Inflammatory macrophage treated with lipopolysaccharide for 1 hour (primary cell): ENCODE measurements around the gene CNOT4.

ENCODE experiments used
- DNase-seq, 2 donors: peaks; one replicate each; pipeline ENCODE4 v3.0.0-alpha.2; 2020 to 2022

CNOT4 gene

GRCh38 chr7:135447748-135448147 is 62.2 kb downstream of the CNOT4 start:
- no peak for DNase-seq

- peak in 1 of 2 donors; percentile 20 for DNase-seq
These were observed 64.2 kb downstream of the CNOT4 start for GRCh38 chr7:135445690-135446089.

DNA sequence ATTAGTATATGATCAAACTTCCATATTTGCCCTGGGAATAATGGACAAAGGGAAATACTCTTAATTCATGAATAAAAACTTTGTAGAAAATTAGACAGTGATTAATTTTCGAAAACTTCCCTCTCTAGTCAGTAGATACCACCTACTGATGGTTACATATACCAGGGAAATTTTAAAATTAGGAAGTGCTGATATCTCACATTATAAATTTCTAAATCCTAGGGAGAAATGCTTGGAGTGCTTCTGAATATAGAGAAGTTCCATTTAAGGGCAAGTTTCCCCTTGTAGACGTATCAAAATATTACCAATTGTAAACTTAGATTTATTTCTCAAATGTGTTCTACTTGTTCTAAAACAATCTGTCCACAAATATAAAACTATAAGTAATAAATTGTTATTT is 64.6 kb downstream of the CNOT4 start:
- peak; percentile 58 to 79 for DNase-seq

DNA sequence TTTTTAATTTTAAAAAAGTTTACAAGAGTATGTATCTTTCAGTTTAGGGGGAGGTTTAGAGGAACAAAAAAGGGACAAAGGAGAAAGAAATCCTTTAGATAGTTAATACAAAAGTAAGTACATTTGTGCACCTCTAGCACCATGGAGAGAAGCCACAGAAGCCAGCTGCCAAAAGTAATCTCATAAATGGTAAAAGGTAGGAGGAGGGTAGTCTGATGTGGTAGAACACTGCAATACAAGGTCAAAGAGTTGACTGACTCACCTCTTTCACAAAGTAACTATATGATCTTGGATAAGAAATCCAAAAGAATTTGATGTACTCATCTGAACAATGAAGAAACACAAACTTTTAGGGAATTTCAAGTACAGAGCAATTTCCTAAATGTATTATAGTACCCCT is 68.1 kb downstream of the CNOT4 start:
- DNase-seq, result peak in 1 of 2 donors; percentile 59

DNA sequence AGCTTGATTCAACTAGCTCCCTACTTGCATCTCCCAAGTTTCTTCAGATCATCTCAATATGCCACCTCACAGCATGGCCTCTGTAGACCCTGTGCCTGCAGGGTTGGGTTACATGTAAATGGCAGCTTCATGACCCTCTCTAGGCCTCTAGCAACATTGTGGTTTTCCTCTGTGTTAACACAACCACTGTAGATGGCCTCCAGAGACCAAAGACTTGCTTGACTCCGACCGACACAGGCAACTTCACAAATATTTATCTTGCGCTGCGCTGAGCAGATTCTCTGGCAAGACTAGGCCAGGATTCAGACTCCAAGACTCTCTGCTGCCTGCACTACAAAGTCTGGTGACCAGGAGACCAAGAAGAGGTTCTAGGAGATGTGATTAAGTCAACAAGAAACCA is 75.9 kb downstream of the CNOT4 start:
- no peak for DNase-seq

DNA sequence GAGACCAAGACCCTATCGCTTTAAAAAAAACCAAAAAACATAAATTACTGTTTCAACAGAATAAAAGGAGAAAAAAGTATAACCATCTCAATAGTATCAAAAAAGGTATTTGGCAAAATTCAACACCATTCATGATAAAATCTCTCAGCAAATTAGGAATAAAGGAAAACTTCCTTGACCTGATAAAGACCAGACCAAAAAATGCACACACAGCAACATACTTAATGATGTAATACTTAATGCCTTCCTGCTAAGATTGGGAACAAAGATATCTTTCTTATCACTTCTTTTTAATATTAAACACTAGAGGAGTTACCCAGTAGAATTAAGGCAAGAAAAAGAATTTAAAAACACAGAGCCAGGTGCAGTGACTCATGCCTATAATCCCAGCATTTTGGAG is 79.3 kb downstream of the CNOT4 start:
- DNase-seq, result no peak

DNA sequence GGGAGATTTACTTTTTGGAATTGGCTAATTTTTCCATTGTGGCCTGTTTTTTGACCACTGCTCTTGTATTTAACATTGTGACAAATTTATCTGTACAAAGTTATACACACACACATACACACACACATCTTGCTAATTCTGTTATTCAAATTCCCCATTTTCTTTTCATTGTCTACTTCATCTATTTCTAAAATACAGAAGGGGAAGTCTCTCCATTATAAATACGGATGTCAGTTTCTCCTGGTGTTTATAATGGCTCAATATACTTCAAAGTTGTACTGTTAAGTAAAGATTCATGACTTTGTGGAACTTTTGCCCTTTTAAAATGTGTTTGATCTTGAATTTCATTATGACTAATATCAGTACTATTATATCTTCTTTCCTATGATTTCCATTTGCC is 81.0 kb downstream of the CNOT4 start:
- DNase-seq, result peak; percentile 21 to 40

GRCh38 chr7:135428011-135428410 is 81.9 kb downstream of the CNOT4 start:
- DNase-seq, result no peak

- DNase-seq, result no peak
These were observed 82.7 kb downstream of the CNOT4 start for GRCh38 chr7:135427166-135427565.

DNA sequence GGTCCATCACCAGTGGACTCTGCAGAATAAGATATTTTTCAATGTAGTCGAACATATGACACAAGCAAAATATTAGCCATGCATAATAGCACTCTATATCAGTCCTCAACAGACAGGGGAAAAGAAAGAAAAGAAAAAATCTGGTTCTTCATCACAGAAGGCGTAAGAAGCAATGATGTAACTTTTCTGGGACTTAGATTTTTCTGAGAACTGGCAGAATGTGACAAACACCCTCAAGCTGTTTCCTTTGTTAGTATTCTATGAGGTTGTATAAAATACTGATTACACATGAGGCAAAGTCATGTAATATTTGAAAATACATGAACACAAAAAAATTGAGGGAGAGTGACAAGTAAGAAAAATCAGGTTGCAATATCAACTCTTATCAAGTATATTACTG is 84.9 kb downstream of the CNOT4 start:
- DNase-seq, result no peak

- DNase-seq, result no peak
These were observed 89.1 kb downstream of the CNOT4 start for GRCh38 chr7:135420786-135421185.

DNA sequence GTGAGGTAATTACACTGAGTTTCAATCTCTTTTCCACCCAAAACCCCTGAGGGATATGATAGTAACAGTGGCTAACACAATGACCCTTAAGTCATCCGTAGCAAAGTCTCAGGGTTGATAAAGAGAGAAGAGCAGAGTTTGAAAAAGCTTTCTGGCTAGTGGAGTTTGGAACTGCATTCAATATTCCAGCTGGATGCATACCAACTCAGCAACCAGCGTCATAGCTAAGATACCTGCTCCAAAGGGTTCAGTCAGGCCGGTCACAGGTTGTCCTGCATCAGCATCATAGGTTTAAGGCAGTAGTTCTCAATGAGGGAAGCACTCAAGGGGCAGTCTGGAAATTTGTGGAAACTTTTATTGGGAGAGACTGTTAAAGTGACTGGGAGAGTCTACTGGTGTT is 93.5 kb downstream of the CNOT4 start:
- DNase-seq, result no peak

DNA sequence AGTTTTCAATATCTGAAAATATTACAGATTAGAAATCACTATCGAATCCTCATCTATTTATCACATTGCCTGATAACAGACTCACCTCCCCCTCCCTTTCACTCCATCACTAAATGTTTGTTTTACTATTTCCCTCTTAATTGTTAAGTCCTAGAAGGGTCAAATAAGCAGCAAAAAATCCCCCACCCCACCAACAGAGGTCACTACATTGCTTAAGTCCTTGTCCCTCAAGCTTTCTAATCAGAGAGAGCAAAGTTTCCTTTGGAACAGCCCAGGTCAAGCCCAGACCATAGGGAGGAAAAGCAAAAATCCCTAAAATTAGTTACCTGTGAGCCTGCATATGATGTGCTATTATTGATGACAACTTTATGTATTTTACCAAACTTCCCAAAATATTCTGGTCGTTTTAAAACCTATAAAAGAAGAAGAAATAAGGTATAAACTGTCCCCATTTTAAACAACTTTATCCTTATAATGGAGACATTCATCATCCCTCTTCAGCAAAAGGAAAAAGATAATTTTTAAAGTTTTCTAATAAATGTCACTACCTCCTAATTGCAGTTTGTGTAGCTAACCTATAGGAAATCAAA is 95.0 kb downstream of the CNOT4 start:
- DNase-seq, result peak; percentile 47 to 69

DNA sequence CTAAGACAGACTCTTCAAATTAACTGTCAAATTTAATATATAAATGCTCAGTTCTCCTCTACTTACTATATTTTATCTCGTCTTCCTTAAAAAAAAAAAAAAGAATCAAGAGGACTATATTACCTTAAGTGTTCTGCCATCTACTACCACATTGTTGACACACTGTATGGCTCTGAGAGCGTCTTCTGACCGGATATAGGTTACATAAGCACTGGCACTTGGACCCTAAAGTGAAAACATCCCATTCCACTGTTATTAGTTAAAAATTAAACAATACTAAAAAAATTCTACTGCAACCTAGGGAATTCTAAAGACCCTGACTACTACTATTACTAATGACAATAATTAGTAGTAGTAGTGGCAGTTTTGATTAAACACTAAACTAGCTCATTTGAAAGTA is 95.7 kb downstream of the CNOT4 start:
- DNase-seq, result no peak

- no peak for DNase-seq
These were observed 98.8 kb downstream of the CNOT4 start for GRCh38 chr7:135411098-135411497.

GRCh38 chr7:135410543-135410942 is 99.4 kb downstream of the CNOT4 start:
- DNase-seq, result no peak

- DNase-seq, result no peak
These were observed 99.9 kb downstream of the CNOT4 start for GRCh38 chr7:135409845-135410542.

DNA sequence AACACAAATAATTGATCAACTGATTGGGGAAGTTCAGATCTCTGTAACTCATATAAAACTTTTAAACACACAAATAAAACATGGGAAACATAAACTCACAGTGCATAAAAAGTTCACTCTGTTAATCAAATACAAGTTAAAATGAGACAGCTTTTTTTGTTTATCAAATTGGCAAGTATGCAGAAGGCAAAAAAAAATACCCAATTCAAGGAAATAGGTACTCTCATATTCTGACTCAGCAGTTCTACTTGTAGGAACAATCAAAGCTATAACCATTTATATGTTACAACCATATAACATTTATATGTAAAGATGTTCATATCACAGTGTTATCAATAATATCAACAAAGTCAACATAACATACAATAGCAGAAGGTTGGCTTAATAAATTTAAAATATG is 102.0 kb downstream of the CNOT4 start:
- no peak for DNase-seq

DNA sequence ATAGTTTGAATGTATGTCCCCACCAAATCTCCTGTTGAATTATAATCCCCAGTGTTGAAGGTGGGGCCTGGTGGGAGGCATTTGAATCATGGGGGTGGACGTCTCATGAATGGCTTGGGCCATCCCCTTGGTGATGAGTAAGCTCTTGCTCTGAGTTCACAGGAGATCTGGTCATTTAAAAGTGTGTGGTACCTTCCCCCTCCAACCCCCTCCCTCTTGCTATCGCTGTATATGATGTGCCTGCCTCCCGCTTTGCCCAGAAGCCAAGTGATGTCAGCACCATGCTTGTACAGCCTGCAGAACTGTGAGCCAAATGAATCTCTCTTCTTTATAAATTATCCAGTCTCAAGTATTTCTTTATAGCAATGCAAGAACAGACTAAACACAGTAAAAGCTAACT is 103.0 kb downstream of the CNOT4 start:
- DNase-seq, result no peak

DNA sequence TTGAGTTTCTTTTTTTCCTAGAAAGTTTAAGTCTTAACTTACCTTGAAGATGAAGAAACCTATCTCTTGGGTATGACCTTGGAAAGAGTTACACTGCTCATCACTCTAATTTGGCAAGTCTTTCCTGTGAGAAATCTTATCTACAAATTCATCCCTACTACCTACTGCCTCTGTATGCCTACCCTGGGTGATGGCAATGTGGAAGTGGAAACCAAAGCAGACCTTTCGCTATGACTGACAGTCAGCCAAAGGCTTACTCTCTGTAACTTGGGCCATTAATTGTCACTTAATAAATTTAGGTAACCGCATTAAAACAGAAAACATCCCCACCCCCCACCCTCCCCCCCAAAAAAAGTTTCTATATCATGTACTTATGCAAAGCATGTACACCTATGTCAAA is 103.9 kb downstream of the CNOT4 start:
- DNase-seq, result no peak

GRCh38 chr7:135403302-135403701 is 106.6 kb downstream of the CNOT4 start:
- no peak for DNase-seq

DNA sequence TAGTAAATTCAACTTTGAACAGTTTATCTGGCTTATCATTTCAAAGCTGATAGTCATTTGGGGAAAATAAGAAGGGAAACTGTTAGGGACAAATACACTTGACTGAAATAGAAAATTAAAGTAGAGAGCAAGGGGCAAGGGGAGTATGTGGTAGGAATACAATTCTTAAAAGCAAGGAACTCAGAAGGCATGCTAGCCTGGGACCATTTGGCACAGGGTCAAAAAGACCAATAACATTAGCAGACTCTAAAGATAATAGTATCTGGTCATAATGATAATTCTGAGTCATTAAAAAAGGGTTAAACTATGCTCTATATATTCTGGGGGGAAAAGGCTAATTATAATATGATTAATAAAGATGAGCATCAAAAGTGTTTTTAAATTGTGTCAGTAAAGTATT is 112.2 kb downstream of the CNOT4 start:
- no peak for DNase-seq

GRCh38 chr7:135392701-135393100 is 117.2 kb downstream of the CNOT4 start:
- no peak for DNase-seq

DNA sequence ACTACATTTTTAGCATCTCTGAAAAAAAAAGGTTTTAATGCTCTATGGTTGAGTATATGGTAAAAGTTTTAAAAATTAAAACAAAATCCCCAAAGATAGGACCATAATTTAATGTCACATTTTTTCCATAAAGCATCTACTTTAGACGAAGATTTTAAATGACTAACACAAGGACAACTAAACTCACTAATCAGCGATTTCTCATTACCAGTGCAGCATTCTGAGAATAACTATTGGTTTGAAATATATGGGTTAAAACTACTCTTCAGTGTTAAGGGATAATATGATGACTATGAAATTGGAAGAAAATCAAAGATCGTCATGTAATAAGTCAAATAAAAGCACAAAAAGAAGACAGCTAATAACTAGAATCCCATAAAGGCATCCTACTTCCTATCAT is 118.4 kb downstream of the CNOT4 start:
- no peak for DNase-seq

DNA sequence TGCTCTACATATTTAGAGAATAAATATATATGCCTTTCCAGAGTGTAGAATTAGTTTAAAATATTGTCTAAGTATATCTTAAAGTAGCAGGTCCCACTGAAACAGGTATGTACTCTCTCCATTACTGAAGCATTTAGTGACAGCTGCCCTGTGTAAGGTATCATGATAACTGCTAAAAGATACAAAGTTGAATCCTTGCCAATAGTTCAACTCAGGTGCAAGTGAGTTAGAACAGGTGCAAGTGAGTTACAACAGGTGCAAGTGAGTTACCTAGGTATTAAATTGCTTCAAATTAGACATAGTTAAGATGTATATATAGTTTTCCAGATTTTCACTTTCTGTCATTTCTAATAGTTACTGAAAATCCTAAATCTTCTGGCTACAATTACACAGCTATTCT is 119.1 kb downstream of the CNOT4 start:
- DNase-seq, result no peak
